ENCODE data around the gene ZNF436. TPM values are rescaled to one million over a fixed set of nuclear protein-coding genes. Genes with fewer than 3 reads are reported as not detected.
A peak's percentile ranks its signal among the peaks of the same experiment; 100 is the strongest.

The ZNF436 gene
- total and polyA plus RNA-seq, 2 of the 13 experiments (the other 11 are each of a cell fraction or from before 2014, with no cell fraction given), result 4.3 to 9.9 TPM

DNA sequence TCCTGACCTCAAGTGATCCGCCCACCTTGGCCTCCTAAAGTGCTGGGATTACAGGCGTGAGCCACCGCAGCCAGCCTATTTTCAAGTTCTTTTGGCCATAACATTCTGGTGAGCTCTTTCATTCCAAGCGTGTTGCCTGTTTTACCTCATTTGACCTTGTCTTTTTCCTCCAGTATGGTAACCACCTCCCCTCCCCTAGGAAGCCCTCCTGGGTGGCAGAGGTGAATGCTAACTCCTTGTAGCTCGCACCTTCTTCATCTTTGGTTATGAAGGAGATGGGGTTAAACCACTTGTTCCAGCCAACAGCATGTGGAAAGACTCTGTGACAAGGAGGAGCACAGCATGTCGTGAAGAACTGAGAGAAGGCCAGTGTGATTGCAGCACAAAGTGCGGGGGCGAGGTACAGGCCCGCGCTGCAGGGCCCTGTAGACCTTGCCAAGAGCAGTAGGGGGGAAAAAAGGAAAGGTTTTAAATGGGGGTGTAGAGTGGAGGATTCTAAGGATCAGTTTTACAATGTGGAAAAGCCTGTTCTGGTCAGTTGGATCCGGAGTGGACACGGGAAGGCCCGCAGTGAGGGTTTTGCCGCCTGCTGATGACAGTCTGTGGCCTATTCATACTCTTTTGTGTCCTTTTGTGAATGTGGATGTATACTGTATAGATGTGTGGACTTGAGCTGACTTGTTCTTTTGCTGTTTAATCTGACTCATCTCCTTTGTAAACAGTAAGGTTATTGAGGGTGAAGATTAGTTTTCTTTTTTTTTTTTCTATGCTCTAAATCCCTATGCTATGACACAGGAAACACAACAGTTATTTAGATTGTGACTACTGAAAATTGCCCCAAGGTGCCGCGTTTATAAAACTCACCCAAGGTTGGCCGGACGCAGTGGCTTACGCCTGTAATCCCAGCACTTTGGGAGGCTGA lies 7.5 kb upstream of the ZNF436 start (continued):
- TF ChIP-seq, protein P1, sequence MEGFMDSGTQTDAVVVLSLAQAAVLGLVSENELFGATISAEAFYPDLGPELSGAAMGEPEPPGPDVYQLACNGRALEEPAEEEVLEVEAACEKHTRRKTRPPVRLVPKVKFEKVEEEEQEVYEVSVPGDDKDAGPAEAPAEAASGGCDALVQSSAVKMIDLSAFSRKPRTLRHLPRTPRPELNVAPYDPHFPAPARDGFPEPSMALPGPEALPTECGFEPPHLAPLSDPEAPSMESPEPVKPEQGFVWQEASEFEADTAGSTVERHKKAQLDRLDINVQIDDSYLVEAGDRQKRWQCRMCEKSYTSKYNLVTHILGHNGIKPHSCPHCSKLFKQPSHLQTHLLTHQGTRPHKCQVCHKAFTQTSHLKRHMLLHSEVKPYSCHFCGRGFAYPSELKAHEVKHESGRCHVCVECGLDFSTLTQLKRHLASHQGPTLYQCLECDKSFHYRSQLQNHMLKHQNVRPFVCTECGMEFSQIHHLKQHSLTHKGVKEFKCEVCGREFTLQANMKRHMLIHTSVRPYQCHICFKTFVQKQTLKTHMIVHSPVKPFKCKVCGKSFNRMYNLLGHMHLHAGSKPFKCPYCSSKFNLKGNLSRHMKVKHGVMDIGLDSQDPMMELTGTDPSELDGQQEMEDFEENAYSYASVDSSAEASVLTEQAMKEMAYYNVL (CRISPR knock-in tag; IDR thresholded peaks at IDR 0.05; ENCODE audit: borderline replicate concordance), result no peak
- TF ChIP-seq ZNF747 (CRISPR knock-in tag; IDR thresholded peaks at IDR 0.05; ENCODE audit: borderline replicate concordance) (no peak), XBP1 (CRISPR knock-in tag; IDR thresholded peaks at IDR 0.05) (no peak), MED13 (CRISPR knock-in tag; IDR thresholded peaks at IDR 0.05) (no peak), PCBP1 (IDR thresholded peaks at IDR 0.05; ENCODE audit: borderline replicate concordance, low read depth, low read length) (no peak), MBNL3 (CRISPR knock-in tag; conservative IDR thresholded peaks at IDR 0.05) (no peak), MIER2 (CRISPR knock-in tag; IDR thresholded peaks at IDR 0.05) (no peak), ONECUT2 (CRISPR knock-in tag; IDR thresholded peaks at IDR 0.05) (no peak), ZNF605 (CRISPR knock-in tag; IDR thresholded peaks at IDR 0.05) (no peak), TEF (CRISPR knock-in tag; IDR thresholded peaks at IDR 0.05) (no peak), HMGA1 (CRISPR knock-in tag; conservative IDR thresholded peaks at IDR 0.05) (no peak), THAP8 (CRISPR knock-in tag; IDR thresholded peaks at IDR 0.05; ENCODE audit: borderline replicate concordance) (no peak), HNF1B (CRISPR knock-in tag; IDR thresholded peaks at IDR 0.05) (peak; percentile 44; the same call in 1 of the 2 replicates), ATF7 (IDR thresholded peaks at IDR 0.05) (no peak), ATF7 (CRISPR knock-in tag; IDR thresholded peaks at IDR 0.05) (no peak), TSC22D2 (CRISPR knock-in tag; IDR thresholded peaks at IDR 0.05; ENCODE audit: borderline replicate concordance) (no peak), GFI1 (CRISPR knock-in tag; IDR thresholded peaks at IDR 0.05; ENCODE audit: borderline replicate concordance) (no peak), KMT2B (CRISPR knock-in tag; IDR thresholded peaks at IDR 0.05) (no peak), FLYWCH1 (CRISPR knock-in tag; IDR thresholded peaks at IDR 0.05) (no peak), SAP130 (CRISPR knock-in tag; IDR thresholded peaks at IDR 0.05; ENCODE audit: low read depth) (peak; percentile 7; the same call in 1 of the 2 replicates), ASH2L (IDR thresholded peaks at IDR 0.05; ENCODE audit: insufficient read length, low read depth, low read length) (no peak), KAT2B (IDR thresholded peaks at IDR 0.05; ENCODE audit: borderline replicate concordance, low read depth, low read length) (no peak), ZNF264 (CRISPR knock-in tag; IDR thresholded peaks at IDR 0.05) (no peak), ZNF317 (CRISPR knock-in tag; IDR thresholded peaks at IDR 0.05) (no peak)
- TF ChIP-seq, protein P2, sequence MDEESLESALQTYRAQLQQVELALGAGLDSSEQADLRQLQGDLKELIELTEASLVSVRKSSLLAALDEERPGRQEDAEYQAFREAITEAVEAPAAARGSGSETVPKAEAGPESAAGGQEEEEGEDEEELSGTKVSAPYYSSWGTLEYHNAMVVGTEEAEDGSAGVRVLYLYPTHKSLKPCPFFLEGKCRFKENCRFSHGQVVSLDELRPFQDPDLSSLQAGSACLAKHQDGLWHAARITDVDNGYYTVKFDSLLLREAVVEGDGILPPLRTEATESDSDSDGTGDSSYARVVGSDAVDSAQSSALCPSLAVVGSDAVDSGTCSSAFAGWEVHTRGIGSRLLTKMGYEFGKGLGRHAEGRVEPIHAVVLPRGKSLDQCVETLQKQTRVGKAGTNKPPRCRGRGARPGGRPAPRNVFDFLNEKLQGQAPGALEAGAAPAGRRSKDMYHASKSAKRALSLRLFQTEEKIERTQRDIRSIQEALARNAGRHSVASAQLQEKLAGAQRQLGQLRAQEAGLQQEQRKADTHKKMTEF (CRISPR knock-in tag; IDR thresholded peaks at IDR 0.05), result peak; percentile 17; the same call in 1 of the 2 replicates

All from HepG2 (cell line).